HFFc6 (cell line): Measurements from ENCODE around the gene MAPK8IP1. TPM values are rescaled to one million over a fixed set of nuclear protein-coding genes. Genes with fewer than 3 reads are reported as not detected.
"Not testable (repeated sequence)": the region's sequence is repeated elsewhere in the genome, so short reads cannot be mapped to it uniquely, and the experiment has no call there.

Experiments
- DNase-seq: peaks from one replicate; pipeline ENCODE4 v3.0.0-alpha.2; 2018
- H3K27ac Mint-ChIP-seq: 2 replicates; pipeline ENCODE4 v1.8.0; 2020; ENCODE audit warnings: mild to moderate bottlenecking, mixed read lengths
- H3K27me3 Mint-ChIP-seq: 2 replicates; pipeline ENCODE4 v1.8.0; 2021; ENCODE audit warnings: mild to moderate bottlenecking, moderate library complexity, mixed read lengths; ENCODE audit not compliant: insufficient read depth
- H3K36me3 Mint-ChIP-seq: 2 replicates; pipeline ENCODE4 v1.8.0; 2021; ENCODE audit warnings: low read depth, mixed read lengths
- H3K4me1 Mint-ChIP-seq: 2 replicates; pipeline ENCODE4 v1.8.0; 2020; ENCODE audit warnings: low read depth, mixed read lengths
- H3K4me3 Mint-ChIP-seq: 2 replicates; pipeline ENCODE4 v1.8.0; 2020; ENCODE audit warnings: mild to moderate bottlenecking, moderate library complexity, mixed read lengths
- H3K9me3 Mint-ChIP-seq: 2 replicates; pipeline ENCODE4 v1.8.0; 2020; ENCODE audit warnings: mild to moderate bottlenecking, mixed read lengths
- CTCF ChIP-seq: fragments of 200-600 bp; sonication (generic); IDR thresholded peaks from 2 replicates; pipeline ENCODE4 v1.5.0; 2021; ENCODE audit warnings: antibody characterized with exemption, mild to moderate bottlenecking
- total RNA-seq, 6 experiments: library from RNA; stranded (reverse); fragmentation: NEBNext Ultra II Directional; extraction: Animal tissue kit (Norgen Biotek cat#: 25700); gene quantifications; 2 replicates in 1 of 6; 3 replicates in 5 of 6; pipeline ENCODE4 v1.2.3, GENCODE V29; 2021

Gene MAPK8IP1
- total RNA-seq, 6 experiments from 2014 or later: 7.4 to 10.0 (median 8.7) TPM

- Mint-ChIP-seq H3K4me3 (no peak overlapping the region), H3K4me1 (peaks cover 12% of the 10 kb centered on the region), H3K27ac (no peak overlapping the region), H3K27me3 (peaks cover 2% of the 10 kb centered on the region; the same call in 1 of the 2 replicates), H3K36me3 (no peaks in the 10 kb centered on the region), H3K9me3 (no peaks in the 10 kb centered on the region)
- no peak for DNase-seq
- no peak for TF ChIP-seq CTCF
Measured at GRCh38 chr11:45904309-45904915, 19.0 kb downstream of the MAPK8IP1 start.

- DNase-seq: no peak
- H3K27me3 Mint-ChIP-seq: peaks cover 2% of the 10 kb centered on the region; the same call in 1 of the 2 replicates
- no peaks in the 10 kb centered on the region for H3K9me3 Mint-ChIP-seq
- H3K27ac Mint-ChIP-seq: no peak overlapping the region
- TF ChIP-seq CTCF: no peak
- no peaks in the 10 kb centered on the region for H3K36me3 Mint-ChIP-seq
- H3K4me3 Mint-ChIP-seq: no peak overlapping the region
- H3K4me1 Mint-ChIP-seq: peaks cover 12% of the 10 kb centered on the region
Measured at GRCh38 chr11:45905095-45905494, 19.6 kb downstream of the MAPK8IP1 start.

- not testable (repeated sequence) for H3K9me3 Mint-ChIP-seq, H3K4me1 Mint-ChIP-seq, H3K27me3 Mint-ChIP-seq, DNase-seq, H3K27ac Mint-ChIP-seq, H3K4me3 Mint-ChIP-seq, H3K36me3 Mint-ChIP-seq
Measured at GRCh38 chr11:45905576-45905975, 20.1 kb downstream of the MAPK8IP1 start.

GRCh38 chr11:45906096-45906682, 20.7 kb downstream of the MAPK8IP1 start:
- no peak for DNase-seq
- H3K4me3 Mint-ChIP-seq: no peak overlapping the region
- no peaks in the 10 kb centered on the region for H3K9me3 Mint-ChIP-seq
- no peak overlapping the region for H3K27ac Mint-ChIP-seq
- no peaks in the 10 kb centered on the region for H3K36me3 Mint-ChIP-seq
- peaks cover under 1% of the 10 kb centered on the region; the same call in 1 of the 2 replicates for H3K27me3 Mint-ChIP-seq
- no peak for TF ChIP-seq CTCF
- H3K4me1 Mint-ChIP-seq: peaks cover 6% of the 10 kb centered on the region; the same call in 1 of the 2 replicates

- H3K27me3 Mint-ChIP-seq: no peaks in the 10 kb centered on the region; the same call in 1 of the 2 replicates
- H3K9me3 Mint-ChIP-seq: no peaks in the 10 kb centered on the region
- no peak within 1 kb of the TSS for H3K27ac Mint-ChIP-seq
- peaks cover 6% of the 10 kb centered on the region; the same call in 1 of the 2 replicates for H3K4me1 Mint-ChIP-seq
- no peaks in the 10 kb centered on the region for H3K36me3 Mint-ChIP-seq
- no peak for DNase-seq
- H3K4me3 Mint-ChIP-seq: no peak within 1 kb of the TSS
- TF ChIP-seq CTCF: no peak
Measured at GRCh38 chr11:45906965-45907611, 21.6 kb downstream of the MAPK8IP1 start, which contains the start of gene FREY1. Gene FREY1, minus strand, starts transcription at chr11:45907271. Its CDS starts 26 bp downstream, at chr11:45907245.

- H3K4me3 Mint-ChIP-seq: no peak overlapping the region
- no peaks in the 10 kb centered on the region; the same call in 1 of the 2 replicates for H3K27me3 Mint-ChIP-seq
- no peaks in the 10 kb centered on the region for H3K36me3 Mint-ChIP-seq
- peaks cover 6% of the 10 kb centered on the region; the same call in 1 of the 2 replicates for H3K4me1 Mint-ChIP-seq
- DNase-seq: no peak
- no peaks in the 10 kb centered on the region for H3K9me3 Mint-ChIP-seq
- TF ChIP-seq CTCF: no peak
- H3K27ac Mint-ChIP-seq: no peak overlapping the region
Measured at GRCh38 chr11:45907911-45908370, 22.5 kb downstream of the MAPK8IP1 start.
